Esophagus squamous epithelium (tissue), 5 donors: ENCODE results near the gene PFDN6. TPM values are rescaled to one million over a fixed set of nuclear protein-coding genes. Genes with fewer than 3 reads are reported as not detected.

ENCODE experiments used
- DNase-seq: peaks from one replicate; lab custom pipeline; 2025; lab: John Stamatoyannopoulos, UW
- H3K27ac ChIP-seq, 4 donors: fragments of 200-600 bp; sonication (generic); one replicate each; pipeline ENCODE4 v1.5.1; 2016 to 2019; ENCODE audit warnings: mild to moderate bottlenecking in 1 of 4
- H3K27me3 ChIP-seq, 4 donors: fragments of 200-600 bp; sonication (generic); 1 replicate in 3 of 4; 2 replicates in 1 of 4; pipeline versions ENCODE4 v1.5.1 to v1.6.0; 2017 to 2021; ENCODE audit warnings: antibody characterized with exemption in 1 of 4
- H3K36me3 ChIP-seq, 3 donors: fragments of 200-600 bp; sonication (generic); one replicate each; pipeline ENCODE4 v1.5.1; 2016 to 2019
- H3K4me1 ChIP-seq, 3 donors: fragments of 200-600 bp; sonication (generic); one replicate each; pipeline ENCODE4 v1.5.1; 2017 to 2019
- H3K4me3 ChIP-seq, 4 donors: fragments of 200-600 bp; sonication (generic); 1 replicate in 3 of 4; 2 replicates in 1 of 4; pipeline ENCODE4 v1.5.1; 2016 to 2019; ENCODE audit warnings: mild to moderate bottlenecking in 2 of 4, moderate library complexity in 1 of 4
- H3K9me3 ChIP-seq, 3 donors: fragments of 200-600 bp; sonication (generic); one replicate each; pipeline ENCODE4 v1.5.1; 2016 to 2019
- POLR2A ChIP-seq, 4 donors: fragments of 450-650 bp; IDR thresholded peaks; one replicate each; pipeline ENCODE4 v1.6.1; 2017; ENCODE audit warnings: antibody characterized with exemption in 4 of 4, mild to moderate bottlenecking in 4 of 4, moderate library complexity in 3 of 4
- WGBS, 2 donors: methylation state at CpG; one replicate each; pipeline ENCODE4 v1.1.5; 2018; 5-methylcytosine and 5-hydroxymethylcytosine counted together
- intact Hi-C: fragments of 100-400 bp; cut with DNase I; formaldehyde crosslinking; loops from one replicate; pipeline ENCODE4 v1.15.0; 2022
- total RNA-seq, 4 donors: library from RNA; depleted of rRNA; stranded (reverse); fragments of >200 nt; gene quantifications; one replicate each; pipeline ENCODE4 v1.1.0, GENCODE V29; 2016
- TF ChIP-seq, protein P1 (sequence below), 6 experiments: fragments of 450-650 bp in 4 of 6; fragments of 200-600 bp in 2 of 6; sonication (generic) in 2 of 6; IDR thresholded peaks; one replicate each; pipeline ENCODE4 v1.5.1; 2016 to 2019; ENCODE audit warnings: antibody characterized with exemption in 6 of 6, mild to moderate bottlenecking in 4 of 6, moderate library complexity in 4 of 6
- donor health status: DM: yes; HTN: yes; CAD: no.

Gene PFDN6
- total RNA-seq, 4 donors from 2014 or later: 28.6 to 71.0 (median 43.5) TPM

- H3K4me3 ChIP-seq: no peak overlapping the region
Measured at GRCh38 chr6:33319939-33320314, 30.5 kb downstream of the PFDN6 start.

GRCh38 chr6:33320315-33321181, 31.1 kb downstream of the PFDN6 start:
- Histone ChIP-seq H3K4me1 (peaks cover 47 to 75% (median 56%) of the 10 kb centered on the region in 3 donors), H3K9me3 (no peaks in the 10 kb centered on the region), H3K4me3 (peak overlapping the region in 1 of 4 donors; percentile 4), H3K27me3 (no peaks in the 10 kb centered on the region), H3K27ac (peak overlapping the region in 3 of 4 donors; percentile 57 to 97 (median 77)), H3K36me3 (peaks cover 19 to 43% (median 22%) of the 10 kb centered on the region in 3 donors)
- no peak for DNase-seq
- TF ChIP-seq POLR2A (IDR thresholded peaks at IDR 0.05): no peak
- TF ChIP-seq, protein P1, sequence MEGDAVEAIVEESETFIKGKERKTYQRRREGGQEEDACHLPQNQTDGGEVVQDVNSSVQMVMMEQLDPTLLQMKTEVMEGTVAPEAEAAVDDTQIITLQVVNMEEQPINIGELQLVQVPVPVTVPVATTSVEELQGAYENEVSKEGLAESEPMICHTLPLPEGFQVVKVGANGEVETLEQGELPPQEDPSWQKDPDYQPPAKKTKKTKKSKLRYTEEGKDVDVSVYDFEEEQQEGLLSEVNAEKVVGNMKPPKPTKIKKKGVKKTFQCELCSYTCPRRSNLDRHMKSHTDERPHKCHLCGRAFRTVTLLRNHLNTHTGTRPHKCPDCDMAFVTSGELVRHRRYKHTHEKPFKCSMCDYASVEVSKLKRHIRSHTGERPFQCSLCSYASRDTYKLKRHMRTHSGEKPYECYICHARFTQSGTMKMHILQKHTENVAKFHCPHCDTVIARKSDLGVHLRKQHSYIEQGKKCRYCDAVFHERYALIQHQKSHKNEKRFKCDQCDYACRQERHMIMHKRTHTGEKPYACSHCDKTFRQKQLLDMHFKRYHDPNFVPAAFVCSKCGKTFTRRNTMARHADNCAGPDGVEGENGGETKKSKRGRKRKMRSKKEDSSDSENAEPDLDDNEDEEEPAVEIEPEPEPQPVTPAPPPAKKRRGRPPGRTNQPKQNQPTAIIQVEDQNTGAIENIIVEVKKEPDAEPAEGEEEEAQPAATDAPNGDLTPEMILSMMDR (IDR thresholded peaks at IDR 0.05): no peak
- 46 to 58% methylated on average over 11 to 25 of the region's 32 CpGs for WGBS, 2 donors
- intact Hi-C loops: no loop called here

More at GRCh38 chr6:33319939-33320314, 30.5 kb downstream of the PFDN6 start:
- TF ChIP-seq, protein P1 (IDR thresholded peaks at IDR 0.05): no peak
- no peak for TF ChIP-seq POLR2A (IDR thresholded peaks at IDR 0.05)
- no peaks in the 10 kb centered on the region for H3K9me3 ChIP-seq
- H3K27ac ChIP-seq: peak overlapping the region in 3 of 4 donors; percentile 57 to 97 (median 77)
- intact Hi-C loops: no loop called here
- H3K27me3 ChIP-seq: no peaks in the 10 kb centered on the region
- no peak for DNase-seq
- H3K4me1 ChIP-seq: peaks cover 53 to 81% (median 62%) of the 10 kb centered on the region in 3 donors
- 77 to 87% methylated on average over 3 of the region's 3 CpGs for WGBS, 2 donors
- H3K36me3 ChIP-seq: peaks cover 19 to 43% (median 22%) of the 10 kb centered on the region in 3 donors

DNA sequence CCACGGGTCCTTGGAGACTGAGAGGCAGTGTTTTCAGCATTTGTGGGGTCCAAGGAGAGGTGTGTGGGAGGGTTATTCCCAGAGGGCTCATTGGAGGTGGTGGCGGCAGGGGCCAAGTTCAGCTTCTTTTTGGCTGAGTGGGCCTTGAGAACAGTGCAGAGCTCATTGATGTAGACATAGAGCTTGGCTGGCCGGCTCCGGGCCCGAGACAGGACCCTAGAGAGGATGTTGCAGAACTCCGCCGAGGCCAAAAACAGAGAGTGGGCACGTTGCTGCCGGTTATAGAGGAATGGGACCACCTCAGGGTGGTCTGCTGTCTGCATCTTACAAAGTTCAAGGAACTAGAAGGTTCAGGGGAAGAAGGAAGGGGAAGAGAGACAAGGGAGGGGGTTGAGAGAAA, 31.8 kb downstream of the PFDN6 start:
- H3K9me3 ChIP-seq: no peaks in the 10 kb centered on the region
- peak overlapping the region; percentile 93 to 97 (median 96) for H3K27ac ChIP-seq
- TF ChIP-seq, protein P1 (IDR thresholded peaks at IDR 0.05): no peak
- TF ChIP-seq POLR2A (IDR thresholded peaks at IDR 0.05): no peak
- no peak for DNase-seq
- H3K27me3 ChIP-seq: no peaks in the 10 kb centered on the region
- intact Hi-C loops: no loop called here
- peak overlapping the region in 2 of 4 donors; percentile 86 to 91 for H3K4me3 ChIP-seq
- peaks cover 43 to 68% (median 53%) of the 10 kb centered on the region in 3 donors for H3K4me1 ChIP-seq
- peaks cover 19 to 36% (median 22%) of the 10 kb centered on the region in 3 donors for H3K36me3 ChIP-seq
- 75 to 80% methylated on average over 4 of the region's 9 CpGs for WGBS, 2 donors

DNA sequence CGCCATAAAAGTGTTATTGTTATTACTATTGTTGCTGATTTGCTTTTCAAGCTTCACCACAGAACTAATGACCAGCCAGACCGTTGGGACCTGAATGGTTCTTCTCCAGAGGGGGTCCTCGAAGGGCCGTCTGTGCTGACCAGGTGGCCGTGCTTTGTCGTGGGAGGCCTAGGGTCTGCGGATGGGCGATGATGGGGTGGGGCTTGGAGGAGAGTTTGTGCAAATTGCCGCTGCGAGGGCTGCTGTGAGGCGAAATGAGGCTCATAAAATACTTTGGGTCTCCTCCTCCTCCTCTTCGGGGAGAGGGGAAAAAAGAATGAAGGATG, 34.2 kb downstream of the PFDN6 start:
- no peak for DNase-seq
- peak overlapping the region; percentile 70 to 92 (median 88) for H3K4me3 ChIP-seq
- intact Hi-C loops: no loop called here
- H3K4me1 ChIP-seq: peaks cover 32 to 51% (median 39%) of the 10 kb centered on the region in 3 donors
- H3K9me3 ChIP-seq: no peaks in the 10 kb centered on the region
- peaks cover 19 to 30% (median 22%) of the 10 kb centered on the region in 3 donors for H3K36me3 ChIP-seq
- H3K27ac ChIP-seq: peak overlapping the region; percentile 93 to 97 (median 96)
- 0 to 2% methylated on average over 9 to 11 of the region's 12 CpGs for WGBS, 2 donors
- no peaks in the 10 kb centered on the region for H3K27me3 ChIP-seq
- TF ChIP-seq, protein P1 (IDR thresholded peaks at IDR 0.05): no peak
- TF ChIP-seq POLR2A (IDR thresholded peaks at IDR 0.05): no peak

GRCh38 chr6:33324125-33324524, 34.7 kb downstream of the PFDN6 start:
- Histone ChIP-seq H3K9me3 (no peaks in the 10 kb centered on the region), H3K4me3 (peak overlapping the region in 3 of 4 donors; percentile 86 to 92 (median 91)), H3K4me1 (peaks cover 32 to 46% (median 34%) of the 10 kb centered on the region in 3 donors), H3K36me3 (peaks cover 19 to 25% (median 19%) of the 10 kb centered on the region in 3 donors), H3K27me3 (no peaks in the 10 kb centered on the region), H3K27ac (peak overlapping the region; percentile 93 to 97 (median 96))
- DNase-seq: no peak
- intact Hi-C loops: no loop called here
- TF ChIP-seq, protein P1 (IDR thresholded peaks at IDR 0.05): no peak
- TF ChIP-seq POLR2A (IDR thresholded peaks at IDR 0.05): no peak
- 24 to 27% methylated on average over 7 of the region's 7 CpGs for WGBS, 2 donors
